GM13976 (cell line): ENCODE data around the gene SPIC.

Experiments
- DNase-seq: peaks from one replicate; pipeline ENCODE4 v3.0.0; 2012; ENCODE audit warnings: low spot score
- in situ Hi-C: fragments of 300-500 bp; cut with MboI; formaldehyde crosslinking; loops from one replicate; pipeline ENCODE4 v1.12.0; 2022; ENCODE audit warnings: low sequenced_read_pairs, mixed read lengths, inconsistent platforms; ENCODE audit not compliant: unreplicated experiment
- TF ChIP-seq, protein P1 (sequence below): IDR thresholded peaks from 2 replicates; pipeline ENCODE4 v1.5.1; 2012; ENCODE audit warnings: borderline replicate concordance, mild to moderate bottlenecking; ENCODE audit not compliant: insufficient read depth; ENCODE audit errors: extremely low read depth, missing control alignments, control extremely low read depth

Gene SPIC

DNA sequence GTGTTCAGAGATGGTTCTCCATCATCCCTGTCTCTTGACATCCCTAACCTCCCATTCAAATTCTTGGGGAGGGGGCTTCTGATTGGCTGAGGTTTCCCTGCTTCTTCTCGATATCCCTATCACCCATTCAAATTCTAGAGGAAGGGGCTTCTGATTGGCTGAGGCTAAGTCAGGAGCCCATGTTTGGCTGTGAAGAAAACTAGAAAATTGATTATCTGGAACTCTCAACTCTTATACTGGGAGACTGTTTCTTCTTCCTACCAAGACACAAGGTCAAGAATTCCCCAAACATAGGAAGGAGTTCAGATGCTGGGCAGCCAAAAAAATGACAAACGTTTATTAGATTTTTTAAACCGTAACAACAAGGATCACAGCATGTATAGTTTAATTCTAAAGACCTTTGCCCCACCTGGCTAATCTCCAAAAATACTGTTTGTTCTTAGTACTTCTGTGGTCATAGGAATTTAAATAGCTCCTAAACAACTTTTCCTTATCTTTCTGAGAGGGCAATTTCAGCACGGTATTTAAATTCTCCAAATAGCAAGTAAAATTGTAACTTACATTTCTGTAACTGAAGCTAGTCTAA is 26.4 kb downstream of the SPIC start:
- TF ChIP-seq, protein P1, sequence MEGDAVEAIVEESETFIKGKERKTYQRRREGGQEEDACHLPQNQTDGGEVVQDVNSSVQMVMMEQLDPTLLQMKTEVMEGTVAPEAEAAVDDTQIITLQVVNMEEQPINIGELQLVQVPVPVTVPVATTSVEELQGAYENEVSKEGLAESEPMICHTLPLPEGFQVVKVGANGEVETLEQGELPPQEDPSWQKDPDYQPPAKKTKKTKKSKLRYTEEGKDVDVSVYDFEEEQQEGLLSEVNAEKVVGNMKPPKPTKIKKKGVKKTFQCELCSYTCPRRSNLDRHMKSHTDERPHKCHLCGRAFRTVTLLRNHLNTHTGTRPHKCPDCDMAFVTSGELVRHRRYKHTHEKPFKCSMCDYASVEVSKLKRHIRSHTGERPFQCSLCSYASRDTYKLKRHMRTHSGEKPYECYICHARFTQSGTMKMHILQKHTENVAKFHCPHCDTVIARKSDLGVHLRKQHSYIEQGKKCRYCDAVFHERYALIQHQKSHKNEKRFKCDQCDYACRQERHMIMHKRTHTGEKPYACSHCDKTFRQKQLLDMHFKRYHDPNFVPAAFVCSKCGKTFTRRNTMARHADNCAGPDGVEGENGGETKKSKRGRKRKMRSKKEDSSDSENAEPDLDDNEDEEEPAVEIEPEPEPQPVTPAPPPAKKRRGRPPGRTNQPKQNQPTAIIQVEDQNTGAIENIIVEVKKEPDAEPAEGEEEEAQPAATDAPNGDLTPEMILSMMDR = no peak
- in situ Hi-C loops = no loop called here
- DNase-seq = no peak

DNA sequence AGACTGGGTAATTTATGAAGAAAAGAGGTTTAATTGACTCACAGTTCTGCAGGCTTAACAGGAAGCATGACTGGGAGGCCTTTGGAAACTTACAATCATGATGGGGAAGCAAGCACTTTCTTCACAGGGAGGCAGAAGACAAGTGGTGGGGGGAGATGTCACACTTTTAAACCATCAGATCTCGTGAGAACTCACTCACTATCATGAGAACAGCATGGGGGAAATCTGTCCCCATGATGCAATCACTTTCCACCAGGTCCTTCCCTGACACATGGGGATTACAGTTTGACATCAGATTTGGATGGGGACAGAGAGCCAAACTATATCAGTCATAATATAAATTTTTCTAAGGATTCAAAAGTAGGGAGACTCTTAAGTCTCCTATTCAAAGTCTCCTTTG is 46.0 kb downstream of the SPIC start:
- TF ChIP-seq, protein P1 = no peak
- DNase-seq = no peak
- in situ Hi-C loops = no loop called here

DNA sequence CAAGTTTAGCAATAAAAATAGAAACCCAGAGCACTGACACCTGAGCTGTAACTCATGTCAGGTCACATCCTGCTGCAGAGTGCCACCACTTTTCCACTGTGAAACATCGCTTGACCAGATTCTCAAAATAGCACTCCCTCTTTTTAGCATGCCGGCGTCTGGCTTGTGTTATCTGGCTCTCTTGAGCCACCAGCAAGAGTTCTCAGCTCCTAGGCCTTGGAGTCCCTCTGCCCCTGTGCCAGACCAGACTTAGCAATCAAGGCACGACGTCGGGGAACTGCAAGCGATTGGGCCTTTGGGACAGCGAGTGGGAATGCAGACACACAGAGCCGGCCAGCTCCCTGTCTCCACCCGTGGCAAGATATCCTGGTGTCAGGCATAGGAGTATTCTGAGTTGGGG is 52.5 kb downstream of the SPIC start:
- TF ChIP-seq, protein P1 = no peak
- in situ Hi-C loops = no loop called here
- no peak for DNase-seq

DNA sequence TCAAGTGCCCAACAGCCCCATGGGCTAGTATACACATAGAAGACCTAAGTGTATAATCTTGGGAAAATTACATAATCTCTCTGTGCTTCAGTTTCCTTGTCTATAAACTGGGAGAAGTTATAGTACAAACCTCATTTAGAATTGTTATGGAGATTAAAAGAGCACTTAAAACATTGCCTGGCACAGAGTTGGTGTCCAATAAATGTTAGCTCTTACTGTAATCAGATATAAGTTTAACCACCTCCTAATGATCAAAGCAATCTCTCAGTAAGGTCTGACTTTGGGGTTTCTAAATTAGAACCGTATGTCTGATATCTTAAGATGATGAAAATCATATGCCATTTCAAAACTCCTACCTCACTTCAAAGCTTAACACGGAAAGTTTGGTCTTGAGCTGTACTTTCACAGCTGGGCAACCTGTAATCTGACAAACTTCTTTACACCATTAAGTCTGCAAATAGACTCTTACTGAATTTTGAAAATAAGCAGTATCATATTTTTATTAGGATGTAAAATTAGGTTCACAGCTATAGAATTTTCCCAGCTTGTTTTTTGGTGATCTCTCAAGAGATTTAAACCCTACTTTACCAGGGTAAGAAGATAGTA is 61.0 kb downstream of the SPIC start:
- in situ Hi-C loops = no loop called here
- no peak for DNase-seq
- TF ChIP-seq, protein P1 = no peak
